CD4-positive, alpha-beta T cell treated with Interleukin-12 subunit alpha and Interleukin-12 subunit beta, for 1 hour (primary cell): Measurements from ENCODE around the gene FAM83C.

Source experiments
- DNase-seq: peaks from one replicate; pipeline ENCODE4 v3.0.0-alpha.2; 2020

The FAM83C gene

GRCh38 chr20:35281506-35282101 is 10.6 kb downstream of the FAM83C start:
- DNase-seq, result no peak

- DNase-seq, result no peak
These were observed 11.7 kb downstream of the FAM83C start for GRCh38 chr20:35280523-35280922.

GRCh38 chr20:35279533-35280174 is 12.6 kb downstream of the FAM83C start:
- no peak for DNase-seq

- DNase-seq, result no peak
These were observed 13.2 kb downstream of the FAM83C start for GRCh38 chr20:35279040-35279439.

GRCh38 chr20:35277531-35278395 is 14.5 kb downstream of the FAM83C start, which contains the start of gene MMP24OS:
MMP24OS (minus strand) TSS chr20:35278122; CDS start chr20:35277929, 193 bp downstream.
- peak; percentile 92 for DNase-seq

GRCh38 chr20:35277127-35277526 is 15.1 kb downstream of the FAM83C start:
- DNase-seq, result no peak

GRCh38 chr20:35276408-35276807 is 15.8 kb downstream of the FAM83C start:
- no peak for DNase-seq

GRCh38 chr20:35275741-35276251 is 16.4 kb downstream of the FAM83C start:
- no peak for DNase-seq

- no peak for DNase-seq
These were observed 17.8 kb downstream of the FAM83C start for GRCh38 chr20:35274172-35275092.

- no peak for DNase-seq
These were observed 18.6 kb downstream of the FAM83C start for GRCh38 chr20:35273449-35274171.

GRCh38 chr20:35271904-35272303 is 20.3 kb downstream of the FAM83C start:
- no peak for DNase-seq

GRCh38 chr20:35271073-35271882 is 20.9 kb downstream of the FAM83C start:
- no peak for DNase-seq

- DNase-seq, result no peak
These were observed 22.0 kb downstream of the FAM83C start for GRCh38 chr20:35270021-35270902.

GRCh38 chr20:35269055-35269781 is 23.0 kb downstream of the FAM83C start:
- DNase-seq, result peak; percentile 51

- DNase-seq, result no peak
These were observed 25.1 kb downstream of the FAM83C start for GRCh38 chr20:35267092-35267491.

- DNase-seq, result no peak
These were observed 27.5 kb downstream of the FAM83C start for GRCh38 chr20:35264755-35265154.

- no peak for DNase-seq
These were observed 28.5 kb downstream of the FAM83C start for GRCh38 chr20:35263532-35264341.
